HG03342 (cell line): ENCODE data around the gene DMAC1.

Experiments
- ATAC-seq: cut with Tn5 transposase; IDR thresholded peaks from one replicate; pipeline ENCODE4 v1.9.1; 2021; ENCODE audit warnings: mild to moderate bottlenecking, moderate library complexity; ENCODE audit not compliant: unreplicated experiment

DMAC1 gene

GRCh38 chr9:7783635-7784063 lies 15.9 kb downstream of the DMAC1 start:
- ATAC-seq = no peak

- ATAC-seq = no peak
These were observed 17.0 kb downstream of the DMAC1 start for GRCh38 chr9:7782400-7783120.

DNA sequence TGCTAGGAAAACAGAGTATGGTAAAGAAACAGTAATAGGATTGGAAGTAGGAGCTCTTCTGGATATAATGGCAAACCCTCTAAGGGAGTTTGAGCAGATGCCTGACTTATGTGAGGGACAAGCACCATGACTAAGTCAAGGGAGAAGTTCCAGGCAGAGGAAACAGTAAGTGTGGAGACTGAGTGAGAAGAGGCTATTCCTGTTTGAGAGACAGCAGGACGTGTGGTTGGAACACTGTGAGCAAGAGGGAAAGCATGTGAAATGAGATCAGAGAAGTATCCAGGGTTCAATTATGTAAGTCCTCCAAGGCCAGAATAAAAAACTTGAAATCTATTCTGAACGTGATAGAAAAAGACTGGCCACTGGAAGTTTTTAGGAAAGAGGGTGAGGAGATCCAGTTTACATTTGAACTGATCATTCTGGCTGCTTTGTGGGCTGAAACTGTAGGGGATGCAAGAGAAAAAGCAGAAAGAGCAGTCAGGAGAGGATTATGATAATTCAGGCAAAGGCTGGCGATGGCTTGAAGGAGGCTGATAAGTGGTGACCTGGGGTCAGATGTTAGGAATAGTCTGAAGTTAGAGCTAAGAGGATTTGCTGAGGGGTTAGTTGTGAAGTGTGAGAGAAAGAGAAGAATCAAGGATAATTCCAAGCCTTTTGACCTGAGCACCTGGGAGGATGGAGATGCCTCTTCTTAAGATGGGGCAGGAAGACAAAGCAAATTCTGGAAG lies 19.2 kb downstream of the DMAC1 start:
- ATAC-seq = no peak

DNA sequence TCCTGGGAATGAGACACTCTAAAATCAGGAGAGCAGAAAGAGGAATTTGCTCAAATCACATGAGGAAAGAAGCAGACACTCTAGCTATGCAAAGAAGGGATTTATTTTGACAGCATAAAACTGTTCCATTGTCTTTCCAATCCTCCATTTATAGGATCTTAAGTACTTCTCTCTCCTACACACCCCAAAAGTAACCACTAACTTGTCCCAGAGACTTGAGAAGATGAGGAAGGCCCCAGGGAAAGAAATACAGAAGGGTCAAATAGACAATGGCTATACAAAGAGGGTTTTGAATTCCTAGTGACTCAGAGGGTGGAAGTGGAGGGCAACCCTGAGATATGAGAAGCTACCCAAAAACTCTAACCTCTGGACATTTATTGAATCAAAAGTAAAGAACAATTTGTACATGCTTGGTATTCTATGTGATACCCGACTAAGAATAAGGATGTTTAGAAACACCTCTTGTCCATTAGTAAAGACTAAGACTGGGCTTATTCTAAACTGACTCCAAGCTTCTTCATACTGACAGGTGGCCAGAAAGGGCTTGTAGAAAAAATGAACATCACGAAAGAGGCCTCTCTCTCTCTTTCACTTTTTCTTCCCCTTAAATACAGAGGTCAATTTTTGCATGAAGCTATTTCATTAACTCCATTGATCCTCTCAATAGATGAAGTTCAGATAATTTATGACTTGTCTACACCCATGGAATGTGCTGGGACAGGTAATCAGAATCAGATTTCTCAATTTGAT lies 20.6 kb downstream of the DMAC1 start:
- ATAC-seq = no peak

DNA sequence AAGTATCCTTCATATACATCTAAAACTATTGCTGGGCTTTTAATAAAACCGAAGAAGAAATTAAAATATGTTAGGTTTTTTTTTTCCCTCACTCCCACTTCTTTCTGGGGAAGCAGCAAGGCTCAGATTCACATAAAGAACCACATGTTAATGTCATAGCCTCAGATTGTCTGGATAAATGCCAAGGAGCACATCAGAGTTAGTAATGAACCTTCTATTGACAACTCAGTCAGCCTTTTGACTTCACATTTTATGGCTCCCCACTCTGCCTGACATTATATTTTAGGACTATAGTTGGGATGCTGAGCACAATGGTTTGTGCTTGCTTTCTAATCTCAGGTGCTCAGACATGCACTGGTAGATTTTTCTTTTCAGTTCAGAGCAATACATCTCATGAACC lies 21.8 kb downstream of the DMAC1 start:
- no peak for ATAC-seq

- ATAC-seq = no peak
These were observed 29.5 kb downstream of the DMAC1 start for GRCh38 chr9:7770111-7770510.

GRCh38 chr9:7762600-7762999 lies 37.0 kb downstream of the DMAC1 start:
- ATAC-seq = no peak

GRCh38 chr9:7760014-7760415 lies 39.6 kb downstream of the DMAC1 start:
- ATAC-seq = no peak

GRCh38 chr9:7756088-7756487 lies 43.5 kb downstream of the DMAC1 start:
- peak; percentile 98 for ATAC-seq

DNA sequence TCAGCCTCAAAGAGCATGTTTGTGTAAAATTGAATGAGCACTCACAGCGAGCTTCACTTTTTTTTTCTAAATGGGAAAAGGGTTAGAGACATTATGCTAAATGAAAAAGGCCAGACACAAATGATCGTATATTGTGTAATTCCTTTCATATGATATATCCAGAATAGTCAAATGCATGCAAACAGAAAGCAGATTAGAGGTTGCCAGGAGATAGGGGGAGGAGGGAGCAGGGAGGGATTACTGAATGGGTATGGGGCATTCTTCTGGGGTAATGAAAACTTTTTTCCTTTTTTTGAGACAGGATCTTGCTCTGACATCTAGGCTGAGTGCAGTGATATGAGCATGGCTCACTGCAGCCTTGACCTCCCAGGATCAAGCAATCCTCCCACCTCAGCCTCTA lies 47.1 kb downstream of the DMAC1 start:
- ATAC-seq = no peak
